HepG2 (cell line): ENCODE data around the gene CHEK1.

Source experiments
- EP300 ChIP-seq, 3 experiments: sonication (generic) in 1 of 3; formaldehyde crosslinking in 1 of 3; IDR thresholded peaks; 2 replicates each; pipeline versions ENCODE4 v1.5.1 to v1.6.1; 2011 to 2020; ENCODE audit warnings: low read depth in 2 of 3, low read length in 2 of 3, borderline replicate concordance in 1 of 3, improper control_type of control experiment in 1 of 3, mild to moderate bottlenecking in 1 of 3, missing genetic modification reagents in 1 of 3, moderate library complexity in 1 of 3
- MTA3 ChIP-seq: sonication (generic); formaldehyde crosslinking; IDR thresholded peaks from 2 replicates; pipeline ENCODE4 v1.4.0; 2020; ENCODE audit warnings: missing genetic modification reagents
- RAD21 ChIP-seq: fragments of 450-650 bp; formaldehyde crosslinking; IDR thresholded peaks from 2 replicates; pipeline ENCODE4 v1.5.0; 2020; ENCODE audit warnings: mild to moderate bottlenecking
- RFX5 ChIP-seq: IDR thresholded peaks from 2 replicates; pipeline ENCODE4 v1.6.1; 2011; ENCODE audit warnings: low read depth, low read length, improper control_type of control experiment
- YY1 ChIP-seq: IDR thresholded peaks from 2 replicates; pipeline ENCODE4 v1.6.1; 2011; ENCODE audit warnings: low read length, low read depth, moderate library complexity, mild to moderate bottlenecking; ENCODE audit not compliant: insufficient read depth, insufficient replicate concordance
- ZNF124 ChIP-seq: sonication (generic); formaldehyde crosslinking; IDR thresholded peaks from 2 replicates; pipeline ENCODE4 v1.4.0; 2020; ENCODE audit warnings: missing genetic modification reagents
- ZNF33B ChIP-seq: sonication (generic); formaldehyde crosslinking; IDR thresholded peaks from 2 replicates; pipeline ENCODE4 v1.5.1; 2020; ENCODE audit warnings: mild to moderate bottlenecking, missing genetic modification reagents
- ZNF614 ChIP-seq: IDR thresholded peaks from 2 replicates; pipeline ENCODE4 v1.6.1; 2018; ENCODE audit warnings: missing biosample characterization, missing genetic modification reagents, inconsistent platforms, borderline replicate concordance
- ZNF678 ChIP-seq: sonication (generic); formaldehyde crosslinking; IDR thresholded peaks from 2 replicates; pipeline ENCODE4 v1.4.0; 2020; ENCODE audit warnings: mild to moderate bottlenecking, missing genetic modification reagents
- TF ChIP-seq, protein P1 (sequence below), 2 experiments: fragments of 450-650 bp in 1 of 2; sonication (generic) in 1 of 2; formaldehyde crosslinking in 1 of 2; IDR thresholded peaks; 2 replicates each; pipeline versions ENCODE4 v1.6.1 to v1.8.0; 2016 to 2022; ENCODE audit warnings: antibody characterized with exemption in 1 of 2, mild to moderate bottlenecking in 1 of 2, missing genetic modification reagents in 1 of 2
- TF ChIP-seq, protein P2 (sequence below): sonication (generic); formaldehyde crosslinking; IDR thresholded peaks from 2 replicates; pipeline ENCODE4 v1.5.0; 2020; ENCODE audit warnings: mild to moderate bottlenecking, missing genetic modification reagents, moderate library complexity
- TF ChIP-seq, protein P3 (sequence below), 2 experiments: IDR thresholded peaks; 2 replicates each; pipeline ENCODE4 v1.6.1; 2011 to 2012; ENCODE audit warnings: low read length in 2 of 2, borderline replicate concordance in 1 of 2, low read depth in 1 of 2, mild to moderate bottlenecking in 1 of 2, moderate library complexity in 1 of 2
- TF ChIP-seq, protein P4 (sequence below): sonication (generic); formaldehyde crosslinking; IDR thresholded peaks from 2 replicates; pipeline ENCODE4 v1.9.0; 2021; ENCODE audit warnings: missing genetic modification reagents, borderline replicate concordance
- TF ChIP-seq, protein P5 (sequence below): sonication (generic); formaldehyde crosslinking; IDR thresholded peaks from 2 replicates; pipeline ENCODE4 v1.9.0; 2022; ENCODE audit warnings: low read depth, missing genetic modification reagents

DNA sequence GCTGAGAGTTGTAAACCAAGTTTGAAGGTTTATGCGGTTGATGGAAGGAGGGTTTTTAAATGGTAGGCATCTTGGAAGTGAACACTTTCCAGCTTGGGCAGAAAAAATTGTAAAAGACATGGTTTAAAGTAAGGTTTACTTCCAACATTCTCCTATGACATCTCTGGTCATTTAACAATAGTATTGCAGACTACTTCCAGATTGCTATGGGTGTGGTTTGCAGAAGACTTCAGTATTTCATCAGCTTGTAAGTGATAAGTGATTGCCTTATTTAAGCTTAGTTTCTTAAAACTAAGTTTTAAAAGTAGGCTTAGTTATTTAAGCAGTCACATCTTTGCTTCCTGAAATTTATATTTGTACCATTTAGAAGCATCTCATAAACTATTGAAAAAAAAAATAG lies 39.5 kb upstream of the CHEK1 start:
- TF ChIP-seq, protein P1, sequence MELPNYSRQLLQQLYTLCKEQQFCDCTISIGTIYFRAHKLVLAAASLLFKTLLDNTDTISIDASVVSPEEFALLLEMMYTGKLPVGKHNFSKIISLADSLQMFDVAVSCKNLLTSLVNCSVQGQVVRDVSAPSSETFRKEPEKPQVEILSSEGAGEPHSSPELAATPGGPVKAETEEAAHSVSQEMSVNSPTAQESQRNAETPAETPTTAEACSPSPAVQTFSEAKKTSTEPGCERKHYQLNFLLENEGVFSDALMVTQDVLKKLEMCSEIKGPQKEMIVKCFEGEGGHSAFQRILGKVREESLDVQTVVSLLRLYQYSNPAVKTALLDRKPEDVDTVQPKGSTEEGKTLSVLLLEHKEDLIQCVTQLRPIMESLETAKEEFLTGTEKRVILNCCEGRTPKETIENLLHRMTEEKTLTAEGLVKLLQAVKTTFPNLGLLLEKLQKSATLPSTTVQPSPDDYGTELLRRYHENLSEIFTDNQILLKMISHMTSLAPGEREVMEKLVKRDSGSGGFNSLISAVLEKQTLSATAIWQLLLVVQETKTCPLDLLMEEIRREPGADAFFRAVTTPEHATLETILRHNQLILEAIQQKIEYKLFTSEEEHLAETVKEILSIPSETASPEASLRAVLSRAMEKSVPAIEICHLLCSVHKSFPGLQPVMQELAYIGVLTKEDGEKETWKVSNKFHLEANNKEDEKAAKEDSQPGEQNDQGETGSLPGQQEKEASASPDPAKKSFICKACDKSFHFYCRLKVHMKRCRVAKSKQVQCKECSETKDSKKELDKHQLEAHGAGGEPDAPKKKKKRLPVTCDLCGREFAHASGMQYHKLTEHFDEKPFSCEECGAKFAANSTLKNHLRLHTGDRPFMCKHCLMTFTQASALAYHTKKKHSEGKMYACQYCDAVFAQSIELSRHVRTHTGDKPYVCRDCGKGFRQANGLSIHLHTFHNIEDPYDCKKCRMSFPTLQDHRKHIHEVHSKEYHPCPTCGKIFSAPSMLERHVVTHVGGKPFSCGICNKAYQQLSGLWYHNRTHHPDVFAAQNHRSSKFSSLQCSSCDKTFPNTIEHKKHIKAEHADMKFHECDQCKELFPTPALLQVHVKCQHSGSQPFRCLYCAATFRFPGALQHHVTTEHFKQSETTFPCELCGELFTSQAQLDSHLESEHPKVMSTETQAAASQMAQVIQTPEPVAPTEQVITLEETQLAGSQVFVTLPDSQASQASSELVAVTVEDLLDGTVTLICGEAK (IDR thresholded peaks at IDR 0.05), result no peak
- TF ChIP-seq, protein P1 (CRISPR knock-in tag; IDR thresholded peaks at IDR 0.05), result no peak
- no peak for TF ChIP-seq ZNF124 (CRISPR knock-in tag)
- no peak for TF ChIP-seq EP300 (IDR thresholded peaks at IDR 0.05; ENCODE audit: low read depth in 2 of 2, low read length in 2 of 2)
- no peak for TF ChIP-seq EP300 (CRISPR knock-in tag; IDR thresholded peaks at IDR 0.05; ENCODE audit: borderline replicate concordance)
- TF ChIP-seq, protein P2, sequence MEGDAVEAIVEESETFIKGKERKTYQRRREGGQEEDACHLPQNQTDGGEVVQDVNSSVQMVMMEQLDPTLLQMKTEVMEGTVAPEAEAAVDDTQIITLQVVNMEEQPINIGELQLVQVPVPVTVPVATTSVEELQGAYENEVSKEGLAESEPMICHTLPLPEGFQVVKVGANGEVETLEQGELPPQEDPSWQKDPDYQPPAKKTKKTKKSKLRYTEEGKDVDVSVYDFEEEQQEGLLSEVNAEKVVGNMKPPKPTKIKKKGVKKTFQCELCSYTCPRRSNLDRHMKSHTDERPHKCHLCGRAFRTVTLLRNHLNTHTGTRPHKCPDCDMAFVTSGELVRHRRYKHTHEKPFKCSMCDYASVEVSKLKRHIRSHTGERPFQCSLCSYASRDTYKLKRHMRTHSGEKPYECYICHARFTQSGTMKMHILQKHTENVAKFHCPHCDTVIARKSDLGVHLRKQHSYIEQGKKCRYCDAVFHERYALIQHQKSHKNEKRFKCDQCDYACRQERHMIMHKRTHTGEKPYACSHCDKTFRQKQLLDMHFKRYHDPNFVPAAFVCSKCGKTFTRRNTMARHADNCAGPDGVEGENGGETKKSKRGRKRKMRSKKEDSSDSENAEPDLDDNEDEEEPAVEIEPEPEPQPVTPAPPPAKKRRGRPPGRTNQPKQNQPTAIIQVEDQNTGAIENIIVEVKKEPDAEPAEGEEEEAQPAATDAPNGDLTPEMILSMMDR, result no peak
- no peak for TF ChIP-seq RAD21 (CRISPR knock-in tag)
- TF ChIP-seq ZNF33B (CRISPR knock-in tag), result no peak
- no peak for TF ChIP-seq ZNF614 (CRISPR knock-in tag)
- TF ChIP-seq, protein P3, sequence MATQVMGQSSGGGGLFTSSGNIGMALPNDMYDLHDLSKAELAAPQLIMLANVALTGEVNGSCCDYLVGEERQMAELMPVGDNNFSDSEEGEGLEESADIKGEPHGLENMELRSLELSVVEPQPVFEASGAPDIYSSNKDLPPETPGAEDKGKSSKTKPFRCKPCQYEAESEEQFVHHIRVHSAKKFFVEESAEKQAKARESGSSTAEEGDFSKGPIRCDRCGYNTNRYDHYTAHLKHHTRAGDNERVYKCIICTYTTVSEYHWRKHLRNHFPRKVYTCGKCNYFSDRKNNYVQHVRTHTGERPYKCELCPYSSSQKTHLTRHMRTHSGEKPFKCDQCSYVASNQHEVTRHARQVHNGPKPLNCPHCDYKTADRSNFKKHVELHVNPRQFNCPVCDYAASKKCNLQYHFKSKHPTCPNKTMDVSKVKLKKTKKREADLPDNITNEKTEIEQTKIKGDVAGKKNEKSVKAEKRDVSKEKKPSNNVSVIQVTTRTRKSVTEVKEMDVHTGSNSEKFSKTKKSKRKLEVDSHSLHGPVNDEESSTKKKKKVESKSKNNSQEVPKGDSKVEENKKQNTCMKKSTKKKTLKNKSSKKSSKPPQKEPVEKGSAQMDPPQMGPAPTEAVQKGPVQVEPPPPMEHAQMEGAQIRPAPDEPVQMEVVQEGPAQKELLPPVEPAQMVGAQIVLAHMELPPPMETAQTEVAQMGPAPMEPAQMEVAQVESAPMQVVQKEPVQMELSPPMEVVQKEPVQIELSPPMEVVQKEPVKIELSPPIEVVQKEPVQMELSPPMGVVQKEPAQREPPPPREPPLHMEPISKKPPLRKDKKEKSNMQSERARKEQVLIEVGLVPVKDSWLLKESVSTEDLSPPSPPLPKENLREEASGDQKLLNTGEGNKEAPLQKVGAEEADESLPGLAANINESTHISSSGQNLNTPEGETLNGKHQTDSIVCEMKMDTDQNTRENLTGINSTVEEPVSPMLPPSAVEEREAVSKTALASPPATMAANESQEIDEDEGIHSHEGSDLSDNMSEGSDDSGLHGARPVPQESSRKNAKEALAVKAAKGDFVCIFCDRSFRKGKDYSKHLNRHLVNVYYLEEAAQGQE (IDR thresholded peaks at IDR 0.05; ENCODE audit: borderline replicate concordance in 1 of 2, low read depth in 1 of 2, low read length in 2 of 2), result no peak
- TF ChIP-seq, protein P4, sequence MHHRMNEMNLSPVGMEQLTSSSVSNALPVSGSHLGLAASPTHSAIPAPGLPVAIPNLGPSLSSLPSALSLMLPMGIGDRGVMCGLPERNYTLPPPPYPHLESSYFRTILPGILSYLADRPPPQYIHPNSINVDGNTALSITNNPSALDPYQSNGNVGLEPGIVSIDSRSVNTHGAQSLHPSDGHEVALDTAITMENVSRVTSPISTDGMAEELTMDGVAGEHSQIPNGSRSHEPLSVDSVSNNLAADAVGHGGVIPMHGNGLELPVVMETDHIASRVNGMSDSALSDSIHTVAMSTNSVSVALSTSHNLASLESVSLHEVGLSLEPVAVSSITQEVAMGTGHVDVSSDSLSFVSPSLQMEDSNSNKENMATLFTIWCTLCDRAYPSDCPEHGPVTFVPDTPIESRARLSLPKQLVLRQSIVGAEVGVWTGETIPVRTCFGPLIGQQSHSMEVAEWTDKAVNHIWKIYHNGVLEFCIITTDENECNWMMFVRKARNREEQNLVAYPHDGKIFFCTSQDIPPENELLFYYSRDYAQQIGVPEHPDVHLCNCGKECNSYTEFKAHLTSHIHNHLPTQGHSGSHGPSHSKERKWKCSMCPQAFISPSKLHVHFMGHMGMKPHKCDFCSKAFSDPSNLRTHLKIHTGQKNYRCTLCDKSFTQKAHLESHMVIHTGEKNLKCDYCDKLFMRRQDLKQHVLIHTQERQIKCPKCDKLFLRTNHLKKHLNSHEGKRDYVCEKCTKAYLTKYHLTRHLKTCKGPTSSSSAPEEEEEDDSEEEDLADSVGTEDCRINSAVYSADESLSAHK (CRISPR knock-in tag), result no peak
- TF ChIP-seq YY1, result no peak
- TF ChIP-seq MTA3, result no peak
- TF ChIP-seq, protein P5, sequence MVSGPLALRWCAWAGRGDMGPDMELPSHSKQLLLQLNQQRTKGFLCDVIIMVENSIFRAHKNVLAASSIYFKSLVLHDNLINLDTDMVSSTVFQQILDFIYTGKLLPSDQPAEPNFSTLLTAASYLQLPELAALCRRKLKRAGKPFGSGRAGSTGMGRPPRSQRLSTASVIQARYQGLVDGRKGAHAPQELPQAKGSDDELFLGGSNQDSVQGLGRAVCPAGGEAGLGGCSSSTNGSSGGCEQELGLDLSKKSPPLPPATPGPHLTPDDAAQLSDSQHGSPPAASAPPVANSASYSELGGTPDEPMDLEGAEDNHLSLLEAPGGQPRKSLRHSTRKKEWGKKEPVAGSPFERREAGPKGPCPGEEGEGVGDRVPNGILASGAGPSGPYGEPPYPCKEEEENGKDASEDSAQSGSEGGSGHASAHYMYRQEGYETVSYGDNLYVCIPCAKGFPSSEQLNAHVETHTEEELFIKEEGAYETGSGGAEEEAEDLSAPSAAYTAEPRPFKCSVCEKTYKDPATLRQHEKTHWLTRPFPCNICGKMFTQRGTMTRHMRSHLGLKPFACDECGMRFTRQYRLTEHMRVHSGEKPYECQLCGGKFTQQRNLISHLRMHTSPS, result no peak
- TF ChIP-seq ZNF678 (CRISPR knock-in tag), result no peak
- no peak for TF ChIP-seq RFX5
